A673 (cell line): ENCODE results near the gene HSPG2. TPM values are rescaled to one million over a fixed set of nuclear protein-coding genes. Genes with fewer than 3 reads are reported as not detected.

Experiments
- BruUV-seq: library from RNA; stranded (reverse); fragments of 400-500 nt; replicated peaks from 2 replicates; lab custom pipeline; 2021; lab: Mats Ljungman, UMichigan
- CTCF ChIA-PET: fragments of 300-600 bp; sonication (Branson Sonifier 250); formaldehyde crosslinking; loops from one replicate; lab custom pipeline; 2022; ENCODE audit warnings: antibody characterized with exemption; lab: Charles Lee
- POLR2A ChIA-PET: fragments of 300-600 bp; sonication (Branson Sonifier 250); formaldehyde crosslinking; loops from one replicate; lab custom pipeline; 2022; ENCODE audit warnings: antibody characterized with exemption; ENCODE audit not compliant: low non-redundant PET; lab: Charles Lee
- DNase-seq: peaks from one replicate; pipeline ENCODE4 v3.0.0-alpha.2; 2015; ENCODE audit warnings: low spot score
- H3K27ac ChIP-seq: fragments of 200-600 bp; sonication (generic); 2 replicates; pipeline ENCODE4 v1.5.1; 2016; ENCODE audit warnings: mixed run types, low read depth, mild to moderate bottlenecking, mixed read lengths, antibody characterized with exemption, low read length; ENCODE audit not compliant: poor library complexity, severe bottlenecking
- H3K27me3 ChIP-seq: fragments of 200-600 bp; sonication (generic); replicated peaks from 2 replicates; pipeline ENCODE4 v1.6.1; 2017; ENCODE audit warnings: mixed run types, low read depth, mild to moderate bottlenecking, mixed read lengths, antibody characterized with exemption, low read length; ENCODE audit not compliant: insufficient read depth, poor library complexity
- H3K36me3 ChIP-seq: fragments of 200-600 bp; sonication (generic); 2 replicates; pipeline ENCODE4 v1.6.1; 2016; ENCODE audit warnings: mixed run types, mild to moderate bottlenecking, mixed read lengths, antibody characterized with exemption, low read length; ENCODE audit not compliant: insufficient read depth, poor library complexity, severe bottlenecking
- H3K4me1 ChIP-seq: fragments of 200-600 bp; sonication (generic); 2 replicates; pipeline ENCODE4 v1.6.1; 2017; ENCODE audit warnings: mixed run types, mild to moderate bottlenecking, mixed read lengths, antibody characterized with exemption, low read length; ENCODE audit not compliant: insufficient read depth, poor library complexity, severe bottlenecking
- H3K4me3 ChIP-seq: fragments of 200-600 bp; sonication (generic); 2 replicates; pipeline ENCODE4 v1.5.1; 2016; ENCODE audit warnings: low read depth, mixed run types, mild to moderate bottlenecking, mixed read lengths, low read length; ENCODE audit not compliant: poor library complexity, severe bottlenecking
- H3K9me3 ChIP-seq: fragments of 200-600 bp; sonication (generic); 2 replicates; pipeline ENCODE4 v1.6.1; 2016; ENCODE audit warnings: mixed run types, low read depth, mild to moderate bottlenecking, mixed read lengths, antibody characterized with exemption, low read length; ENCODE audit not compliant: poor library complexity, severe bottlenecking
- EZH2 ChIP-seq: fragments of 200-600 bp; sonication (generic); IDR thresholded peaks from 2 replicates; pipeline ENCODE4 v1.6.1; 2017; ENCODE audit warnings: borderline replicate concordance, low read depth, mild to moderate bottlenecking, mixed read lengths, antibody characterized with exemption, low read length; ENCODE audit not compliant: poor library complexity, severe bottlenecking
- intact Hi-C: fragments of 100-400 bp; cut with micrococcal nuclease; formaldehyde crosslinking; loops from one replicate; pipeline ENCODE4 v1.10.0; 2022; ENCODE audit not compliant: unreplicated experiment
- total RNA-seq: library from RNA; stranded (reverse); gene quantifications from 2 replicates; pipeline ENCODE4 v1.2.3, GENCODE V29; 2021
- TF ChIP-seq, protein P1 (sequence below): fragments of 300-800, 200-600 bp; sonication (generic); conservative IDR thresholded peaks from 2 replicates; pipeline ENCODE4 v1.5.1; 2017; ENCODE audit warnings: low read depth, mild to moderate bottlenecking, antibody characterized with exemption, low read length, moderate library complexity, mixed read lengths

HSPG2 gene
- total RNA-seq, 1 experiment from 2014 or later: 10.4 TPM

DNA sequence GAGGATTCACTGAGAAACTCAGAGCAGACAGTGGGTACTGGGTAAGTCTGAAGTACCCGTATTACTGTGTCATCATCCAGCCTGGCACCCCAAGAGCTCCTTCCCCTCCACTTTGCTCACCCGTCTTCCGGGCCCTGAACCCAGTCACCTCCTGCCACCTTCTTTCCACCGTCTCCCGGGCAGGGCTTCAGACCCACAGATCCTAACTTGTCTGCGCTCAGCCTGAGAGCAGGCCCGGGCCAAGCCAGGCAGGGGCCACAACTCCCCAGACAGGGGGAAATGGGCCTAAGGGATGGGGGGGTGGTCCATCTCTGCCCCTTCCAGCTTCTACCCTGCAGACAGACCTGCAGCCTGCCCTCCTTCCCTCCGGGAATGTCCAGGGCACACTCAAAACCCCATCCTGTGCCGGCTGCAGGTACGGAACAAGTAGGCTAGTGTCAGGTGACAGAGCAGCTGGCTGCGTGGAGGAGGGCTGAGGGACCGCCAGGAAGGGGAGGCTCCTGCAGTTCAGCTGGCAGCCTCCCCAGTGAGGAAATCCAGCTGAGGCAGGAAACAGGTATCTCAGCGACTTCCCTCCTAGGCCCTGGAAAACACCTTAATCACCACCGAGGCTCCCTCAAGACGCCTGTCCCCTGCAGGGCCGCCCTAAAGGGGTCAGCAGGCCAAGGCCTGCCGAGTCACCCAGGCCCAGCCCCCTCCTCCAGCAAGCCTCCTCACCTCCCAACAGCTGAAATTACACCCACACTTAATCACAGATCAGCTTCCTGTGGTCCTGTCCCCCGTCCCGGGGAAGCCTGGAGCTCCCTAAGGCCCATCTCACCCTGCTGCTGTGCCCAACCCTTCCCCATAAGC is 3.5 kb downstream of the HSPG2 start:
- H3K27me3 ChIP-seq: no peaks in the 10 kb centered on the region
- BruUV-seq: no TSS peak
- ChIA-PET CTCF (no interaction called here), POLR2A (no interaction called here)
- H3K9me3 ChIP-seq: no peaks in the 10 kb centered on the region
- no peak for DNase-seq
- H3K27ac ChIP-seq: no peak overlapping the region
- H3K4me1 ChIP-seq: peaks cover 16% of the 10 kb centered on the region
- no peak overlapping the region for H3K4me3 ChIP-seq
- no peaks in the 10 kb centered on the region for H3K36me3 ChIP-seq
- intact Hi-C loops: no loop called here
- TF ChIP-seq, protein P1, sequence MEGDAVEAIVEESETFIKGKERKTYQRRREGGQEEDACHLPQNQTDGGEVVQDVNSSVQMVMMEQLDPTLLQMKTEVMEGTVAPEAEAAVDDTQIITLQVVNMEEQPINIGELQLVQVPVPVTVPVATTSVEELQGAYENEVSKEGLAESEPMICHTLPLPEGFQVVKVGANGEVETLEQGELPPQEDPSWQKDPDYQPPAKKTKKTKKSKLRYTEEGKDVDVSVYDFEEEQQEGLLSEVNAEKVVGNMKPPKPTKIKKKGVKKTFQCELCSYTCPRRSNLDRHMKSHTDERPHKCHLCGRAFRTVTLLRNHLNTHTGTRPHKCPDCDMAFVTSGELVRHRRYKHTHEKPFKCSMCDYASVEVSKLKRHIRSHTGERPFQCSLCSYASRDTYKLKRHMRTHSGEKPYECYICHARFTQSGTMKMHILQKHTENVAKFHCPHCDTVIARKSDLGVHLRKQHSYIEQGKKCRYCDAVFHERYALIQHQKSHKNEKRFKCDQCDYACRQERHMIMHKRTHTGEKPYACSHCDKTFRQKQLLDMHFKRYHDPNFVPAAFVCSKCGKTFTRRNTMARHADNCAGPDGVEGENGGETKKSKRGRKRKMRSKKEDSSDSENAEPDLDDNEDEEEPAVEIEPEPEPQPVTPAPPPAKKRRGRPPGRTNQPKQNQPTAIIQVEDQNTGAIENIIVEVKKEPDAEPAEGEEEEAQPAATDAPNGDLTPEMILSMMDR: no peak
- TF ChIP-seq EZH2: no peak

DNA sequence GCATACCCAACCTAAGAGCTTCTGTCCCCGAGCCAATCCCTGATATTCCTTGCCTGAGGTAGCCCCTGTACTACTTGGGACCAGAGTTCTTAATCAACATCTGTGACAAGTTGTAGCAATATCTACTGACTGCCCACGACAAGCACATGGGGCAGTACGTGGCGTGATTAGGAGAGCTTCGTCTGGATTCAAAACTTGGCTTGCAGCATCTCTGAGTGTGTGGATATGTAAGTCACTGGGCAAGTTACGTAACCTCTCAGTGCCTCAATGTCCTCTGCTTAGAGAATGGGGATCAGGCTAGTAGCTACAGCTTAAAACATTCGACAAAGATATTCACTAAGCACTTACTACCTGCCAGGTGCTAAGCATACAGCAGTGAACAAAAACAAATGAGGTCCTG is 5.0 kb downstream of the HSPG2 start:
- H3K27ac ChIP-seq: no peak overlapping the region
- CTCF ChIA-PET: no interaction called here

DNA sequence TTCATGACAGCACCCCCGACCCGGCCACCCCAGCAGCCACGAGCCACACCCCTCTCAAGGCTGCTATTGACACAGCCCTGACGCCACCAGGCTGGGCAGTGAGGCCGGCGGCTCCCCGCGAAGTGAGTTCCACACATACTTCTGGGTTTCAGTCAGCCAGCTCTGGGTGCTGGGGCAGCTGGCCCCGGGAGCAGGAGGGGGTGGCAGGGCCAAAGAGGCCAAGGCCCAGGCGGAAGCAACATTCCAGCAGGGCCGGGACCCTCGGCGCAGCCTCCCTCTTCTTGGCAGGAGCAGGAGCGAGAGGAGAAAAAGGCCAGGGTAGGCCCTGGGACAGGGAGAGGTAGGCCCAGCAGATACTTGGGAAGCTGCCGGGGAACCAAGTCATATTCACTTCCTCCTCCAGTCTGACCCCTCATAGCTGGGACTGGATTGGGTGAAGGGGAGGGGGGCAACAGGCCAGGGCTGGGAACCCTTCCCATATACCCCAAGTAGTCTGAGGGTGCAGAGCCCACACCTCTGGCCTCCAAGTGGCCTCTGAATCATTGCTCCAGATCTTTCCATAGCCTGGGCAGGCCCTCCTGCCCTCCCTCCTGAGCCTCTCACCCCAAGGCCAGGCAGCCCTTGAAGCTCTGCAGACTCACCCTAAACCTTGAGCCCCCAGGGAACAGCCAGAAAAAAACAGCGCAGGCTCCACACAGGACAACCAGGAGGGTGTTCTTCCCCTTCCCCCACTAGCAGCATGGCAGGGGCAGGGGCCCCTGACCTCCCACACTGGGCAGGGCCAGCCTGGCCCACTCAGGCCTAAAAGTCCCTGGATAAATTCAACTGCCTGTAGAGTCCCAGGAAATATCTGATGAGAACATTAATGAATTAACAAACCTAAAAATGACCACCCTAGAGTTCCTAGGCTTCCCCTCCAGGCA is 5.7 kb downstream of the HSPG2 start:
- no peaks in the 10 kb centered on the region for H3K36me3 ChIP-seq
- no peaks in the 10 kb centered on the region for H3K27me3 ChIP-seq
- ChIA-PET POLR2A (no interaction called here), CTCF (no interaction called here)
- no peak overlapping the region for H3K4me3 ChIP-seq
- TF ChIP-seq EZH2: no peak
- TF ChIP-seq, protein P1: no peak
- no TSS peak for BruUV-seq
- DNase-seq: no peak
- peaks cover 11% of the 10 kb centered on the region for H3K4me1 ChIP-seq
- no peak overlapping the region for H3K27ac ChIP-seq
- intact Hi-C loops: no loop called here
- H3K9me3 ChIP-seq: no peaks in the 10 kb centered on the region

More for the DNA sequence above, 5.0 kb downstream of the HSPG2 start:
- BruUV-seq: no TSS peak
- Histone ChIP-seq H3K9me3 (no peaks in the 10 kb centered on the region), H3K36me3 (no peaks in the 10 kb centered on the region), H3K4me3 (no peak overlapping the region), H3K27me3 (no peaks in the 10 kb centered on the region), H3K4me1 (peaks cover 12% of the 10 kb centered on the region)
- intact Hi-C loops: no loop called here
- POLR2A ChIA-PET: no interaction called here
- no peak for TF ChIP-seq EZH2
- TF ChIP-seq, protein P1: no peak
- no peak for DNase-seq
